BLaER1 treated with 17β-estradiol and CSF1 and Interleukin-3, amounts not matched to agents 10 nM and 100 nM (cell line): ENCODE measurements around the gene MFAP1.
A peak's percentile ranks its signal among the peaks of the same experiment; 100 is the strongest.
"Not testable (repeated sequence)": the region's sequence is repeated elsewhere in the genome, so short reads cannot be mapped to it uniquely, and the experiment has no call there.

Source experiments
- H3K27ac ChIP-seq, 11 experiments: shearing (Covaris generic); formaldehyde crosslinking; 2 replicates each; pipeline ENCODE4 v1.8.1; 2022
- H3K27me3 ChIP-seq, 11 experiments: shearing (Covaris generic); formaldehyde crosslinking; 2 replicates each; pipeline ENCODE4 v1.8.1; 2022
- H3K36me3 ChIP-seq, 11 experiments: shearing (Covaris generic); formaldehyde crosslinking; 2 replicates each; pipeline ENCODE4 v1.8.1; 2022
- H3K4me1 ChIP-seq, 10 experiments: shearing (Covaris generic); formaldehyde crosslinking; 2 replicates each; pipeline ENCODE4 v1.8.1; 2022
- H3K4me2 ChIP-seq, 11 experiments: shearing (Covaris generic); formaldehyde crosslinking; 2 replicates each; pipeline ENCODE4 v1.8.1; 2022
- H3K4me3 ChIP-seq, 10 experiments: shearing (Covaris generic); formaldehyde crosslinking; 2 replicates each; pipeline ENCODE4 v1.8.1; 2022
- H3K9ac ChIP-seq, 11 experiments: shearing (Covaris generic); formaldehyde crosslinking; 2 replicates each; pipeline ENCODE4 v1.8.1; 2022
- H3K9me3 ChIP-seq, 11 experiments: shearing (Covaris generic); formaldehyde crosslinking; replicated peaks in 1 of 11; 2 replicates each; pipeline ENCODE4 v1.8.1; 2022
- H4K20me1 ChIP-seq, 11 experiments: shearing (Covaris generic); formaldehyde crosslinking; 2 replicates each; pipeline ENCODE4 v1.8.1; 2022
- Cebpa-rat ChIP-seq, 11 experiments: shearing (Covaris generic); IDR thresholded peaks; 2 replicates each; pipeline ENCODE4 v1.8.1; 2022

MFAP1 gene

GRCh38 chr15:43828061-43828657 lies 3.7 kb upstream of the MFAP1 start:
- peak overlapping the region in 9 of 11 experiments; percentile 69 to 93 (median 87); a peak in 16 of 22 replicates for H3K27ac ChIP-seq
- TF ChIP-seq Cebpa-rat (IDR thresholded peaks at IDR 0.05): no peak
- H3K4me3 ChIP-seq: peak overlapping the region; percentile 62 to 78 (median 70); a peak in 19 of 20 replicates
- H3K27me3 ChIP-seq: no peaks in the 10 kb centered on the region
- peaks cover 0 to 49% (median 24%) of the 10 kb centered on the region in 11 experiments; a peak in 13 of 22 replicates for H3K36me3 ChIP-seq
- H3K9me3 ChIP-seq: peaks cover 0 to 8% (median 0%) of the 10 kb centered on the region in 11 experiments; a peak in 5 of 22 replicates
- peak overlapping the region; percentile 71 to 89 (median 86); a peak in 21 of 22 replicates for H3K9ac ChIP-seq
- peaks cover 45 to 82% (median 65%) of the 10 kb centered on the region in 10 experiments for H3K4me1 ChIP-seq
- H4K20me1 ChIP-seq: peaks cover 0 to 25% (median 9%) of the 10 kb centered on the region in 11 experiments; a peak in 9 of 22 replicates
- peak overlapping the region; percentile 81 to 100 (median 88) for H3K4me2 ChIP-seq

DNA sequence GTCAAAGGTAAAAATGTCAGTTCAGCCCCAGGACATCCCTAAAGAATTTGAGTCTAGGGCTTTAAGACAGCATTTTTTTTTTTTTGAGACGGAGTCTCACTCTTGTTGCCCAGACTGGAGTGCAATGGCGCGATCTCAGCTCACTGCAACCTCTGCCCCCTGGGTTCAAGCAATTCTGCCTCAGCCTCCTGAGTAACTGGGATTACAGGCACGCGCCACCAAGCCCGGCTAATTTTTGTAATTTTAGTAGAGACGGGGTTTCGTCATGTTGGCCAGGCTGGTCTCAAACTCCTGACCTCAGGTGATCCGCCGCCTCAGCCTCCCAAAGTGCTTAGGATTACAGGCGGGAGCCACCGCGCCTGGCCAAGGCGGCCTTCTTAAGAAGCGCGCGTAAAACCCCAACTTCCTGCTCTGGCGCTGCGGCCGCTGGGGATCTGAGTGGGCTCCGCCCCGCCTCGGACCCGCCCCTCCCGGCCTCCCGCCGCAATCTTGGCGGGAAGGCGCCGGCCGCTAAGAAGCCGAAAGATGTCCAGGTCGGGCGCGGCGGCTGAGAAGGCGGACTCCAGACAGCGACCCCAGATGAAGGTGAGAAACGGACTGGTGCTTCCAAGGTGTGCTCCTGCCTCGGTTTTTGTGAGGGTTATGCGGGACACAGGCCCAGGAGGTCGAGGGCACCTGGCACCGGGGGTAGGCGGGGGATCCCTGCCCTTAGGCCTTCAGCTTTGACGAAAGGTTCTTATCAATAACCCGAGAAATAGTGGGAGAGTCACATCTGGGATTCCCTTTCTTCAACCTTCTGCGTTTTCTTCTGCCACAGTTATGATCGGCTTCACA lies 2.2 kb upstream of the MFAP1 start, which contains the start of gene WDR76:
WDR76 (plus strand) TSS at position 495 of the 834 bp plus-strand sequence; CDS start at position 526, 31 bp downstream.
- Histone ChIP-seq H3K27me3 (no peaks in the 10 kb centered on the region), H3K36me3 (peaks cover 0 to 35% (median 17%) of the 10 kb centered on the region in 11 experiments; a peak in 11 of 22 replicates), H3K4me3 (peak within 1 kb of the TSS; percentile 62 to 78 (median 70)), H3K9me3 (peaks cover 0 to 8% (median 0%) of the 10 kb centered on the region in 11 experiments; a peak in 5 of 22 replicates), H3K9ac (peak within 1 kb of the TSS; percentile 71 to 89 (median 86)), H3K27ac (peak within 1 kb of the TSS; percentile 23 to 93 (median 85); a peak in 20 of 22 replicates), H3K4me2 (peak within 1 kb of the TSS; percentile 81 to 100 (median 88)), H3K4me1 (peaks cover 60 to 88% (median 72%) of the 10 kb centered on the region in 10 experiments), H4K20me1 (peaks cover 0 to 20% (median 0%) of the 10 kb centered on the region in 11 experiments; a peak in 8 of 22 replicates)
- no peak for TF ChIP-seq Cebpa-rat (IDR thresholded peaks at IDR 0.05)

- Histone ChIP-seq H3K9ac (peak overlapping the region; percentile 71 to 89 (median 86); a peak in 21 of 22 replicates), H4K20me1 (peaks cover 0 to 18% (median 0%) of the 10 kb centered on the region in 11 experiments; a peak in 8 of 22 replicates), H3K36me3 (peaks cover 0 to 30% (median 13%) of the 10 kb centered on the region in 11 experiments; a peak in 12 of 22 replicates), H3K4me3 (peak overlapping the region; percentile 62 to 78 (median 70)), H3K27me3 (no peaks in the 10 kb centered on the region), H3K9me3 (peaks cover 0 to 8% (median 0%) of the 10 kb centered on the region in 11 experiments; a peak in 5 of 22 replicates), H3K4me1 (peaks cover 64 to 84% (median 71%) of the 10 kb centered on the region in 10 experiments), H3K27ac (peak overlapping the region in 9 of 11 experiments; percentile 69 to 93 (median 87); a peak in 19 of 22 replicates), H3K4me2 (peak overlapping the region; percentile 81 to 100 (median 88))
- TF ChIP-seq Cebpa-rat (IDR thresholded peaks at IDR 0.05): no peak
Observed at GRCh38 chr15:43826029-43826507, 1.6 kb upstream of the MFAP1 start.

DNA sequence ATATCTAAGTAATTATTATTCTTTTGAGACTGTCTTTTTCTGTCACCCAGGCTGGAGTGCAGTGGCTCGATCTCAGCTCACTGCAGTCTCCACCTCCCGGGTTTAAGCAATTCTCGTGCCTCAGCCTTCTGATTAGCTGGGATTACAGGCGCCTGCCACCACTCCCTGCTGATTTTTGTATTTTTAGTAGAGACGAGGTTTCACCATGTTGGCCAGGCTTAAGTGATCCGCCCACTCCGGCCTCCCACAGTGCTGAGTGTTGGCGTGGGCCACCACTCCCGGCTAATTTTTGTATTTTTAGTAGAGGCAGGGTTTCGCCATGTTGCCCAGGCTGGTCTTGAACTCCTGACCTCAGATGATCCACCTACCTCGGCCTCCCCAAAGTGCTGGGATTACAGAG lies 815 bp upstream of the MFAP1 start:
- H3K36me3 ChIP-seq: peaks cover 7 to 30% (median 16%) of the 10 kb centered on the region in 11 experiments; a peak in 17 of 22 replicates
- peak overlapping the region in 7 of 11 experiments; percentile 86 to 94 (median 90); a peak in 12 of 22 replicates for H3K27ac ChIP-seq
- not testable (repeated sequence) for H3K9me3 ChIP-seq, H3K27me3 ChIP-seq
- peak overlapping the region in 3 of 11 experiments; percentile 91 to 95 (median 95); a peak in 3 of 22 replicates for H3K9ac ChIP-seq
- H3K4me3 ChIP-seq: peak overlapping the region in 1 of 10 experiments; percentile 92; a peak in 1 of 20 replicates
- peak overlapping the region in 7 of 11 experiments; percentile 14 to 88 (median 55); a peak in 10 of 22 replicates for H3K4me2 ChIP-seq
- H3K4me1 ChIP-seq: peaks cover 58 to 78% (median 70%) of the 10 kb centered on the region in 10 experiments
- peaks cover 0 to 15% (median 6%) of the 10 kb centered on the region in 11 experiments; a peak in 11 of 22 replicates for H4K20me1 ChIP-seq

- Histone ChIP-seq H3K4me3 (no peak overlapping the region; a peak in 1 of 20 replicates), H3K4me1 (peaks cover 38 to 63% (median 49%) of the 10 kb centered on the region in 10 experiments), H4K20me1 (peaks cover 2 to 43% (median 32%) of the 10 kb centered on the region in 11 experiments; a peak in 14 of 22 replicates), H3K9ac (0 out of 22 replicates have a peak overlapping the region, but pooled peaks of 2 of the 11 experiments have one; percentile 23 to 34), H3K9me3 (peaks cover 0 to 8% (median 0%) of the 10 kb centered on the region in 11 experiments; a peak in 5 of 22 replicates), H3K27ac (no peak overlapping the region), H3K36me3 (peaks cover 30 to 46% (median 43%) of the 10 kb centered on the region in 11 experiments), H3K27me3 (no peaks in the 10 kb centered on the region), H3K4me2 (peak overlapping the region in 8 of 11 experiments; percentile 80 to 98 (median 92); a peak in 8 of 22 replicates)
- no peak for TF ChIP-seq Cebpa-rat (IDR thresholded peaks at IDR 0.05)
Observed at GRCh38 chr15:43821505-43821904, 3.0 kb downstream of the MFAP1 start.

DNA sequence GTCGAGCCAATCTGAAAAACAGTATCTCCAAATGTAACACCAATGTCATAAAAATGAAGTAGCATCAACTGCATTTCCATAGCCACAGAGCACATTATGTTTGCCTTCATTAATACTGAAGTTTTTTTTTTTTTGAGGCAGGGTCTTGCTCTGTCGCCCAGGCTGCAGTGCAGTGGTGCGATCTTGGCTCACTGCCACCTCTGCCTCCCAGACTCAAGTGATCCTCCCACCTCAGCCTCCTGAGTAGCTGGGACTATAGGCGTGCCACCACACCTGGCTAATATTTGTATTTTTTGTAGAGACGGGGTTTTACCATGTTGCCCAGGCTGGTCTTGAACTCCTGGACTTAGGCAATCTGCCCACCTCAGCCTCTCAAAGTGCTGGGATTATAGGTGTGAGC lies 9.4 kb downstream of the MFAP1 start:
- Histone ChIP-seq H4K20me1 (peaks cover 2 to 35% (median 20%) of the 10 kb centered on the region in 11 experiments; a peak in 14 of 22 replicates), H3K36me3 (peaks cover 84 to 100% (median 95%) of the 10 kb centered on the region in 11 experiments), H3K4me1 (peaks cover 0 to 23% (median 12%) of the 10 kb centered on the region in 10 experiments; a peak in 16 of 20 replicates)
- H3K9me3 ChIP-seq, H3K4me3 ChIP-seq, H3K27ac ChIP-seq, H3K27me3 ChIP-seq, H3K4me2 ChIP-seq, H3K9ac ChIP-seq: not testable (repeated sequence)

DNA sequence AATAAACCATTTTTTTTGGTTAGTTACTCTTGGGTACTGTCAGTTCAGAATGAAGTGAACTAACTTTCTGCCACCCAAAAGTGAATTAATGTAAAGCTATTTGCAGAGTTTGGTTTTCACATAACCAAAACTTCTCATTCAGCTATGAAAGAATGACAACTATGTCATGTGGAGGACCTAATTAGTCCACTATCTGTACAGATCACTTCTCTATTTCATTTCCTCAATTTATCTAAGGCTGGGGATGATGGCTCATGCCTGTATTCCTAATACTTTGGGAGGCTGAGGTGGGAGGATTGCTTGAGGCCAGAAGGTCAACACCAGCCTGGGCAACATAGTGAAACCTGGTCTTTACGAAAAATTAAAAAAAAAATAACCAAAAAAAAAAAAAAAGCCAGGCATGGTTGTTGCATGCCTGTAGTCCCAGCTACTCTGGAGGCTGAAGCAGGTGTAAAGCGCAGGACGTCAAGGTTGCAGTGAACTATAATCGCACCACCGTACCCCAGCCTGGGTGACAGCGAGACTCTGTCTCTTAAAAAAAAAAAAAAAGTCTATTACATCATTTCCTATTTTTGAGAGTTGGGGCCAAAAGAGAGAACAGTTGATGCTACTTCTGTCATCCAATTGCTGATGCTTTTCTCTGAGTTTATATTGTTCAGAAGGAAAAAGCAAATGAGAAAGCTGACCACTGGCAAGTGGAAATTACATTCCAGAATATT lies 15.4 kb downstream of the MFAP1 start:
- no peak for TF ChIP-seq Cebpa-rat (IDR thresholded peaks at IDR 0.05)
- Histone ChIP-seq H3K4me2 (peak overlapping the region in 4 of 11 experiments; percentile 3 to 71 (median 32); a peak in 4 of 22 replicates), H3K4me3 (no peak overlapping the region), H3K4me1 (peaks cover 0 to 23% (median 4%) of the 10 kb centered on the region in 10 experiments; a peak in 9 of 20 replicates), H3K27me3 (no peaks in the 10 kb centered on the region), H3K9me3 (no peaks in the 10 kb centered on the region), H4K20me1 (peaks cover 0 to 12% (median 0%) of the 10 kb centered on the region in 11 experiments; a peak in 5 of 22 replicates), H3K9ac (no peak overlapping the region), H3K36me3 (peaks cover 94 to 100% (median 99%) of the 10 kb centered on the region in 11 experiments), H3K27ac (peak overlapping the region in 1 of 11 experiments; percentile 10; a peak in 1 of 22 replicates)
